KMS-11 (cell line): Measurements from ENCODE around the gene PCGF6.

Source experiments
- H2AFZ ChIP-seq: fragments of 200-600 bp; sonication (generic); 2 replicates; pipeline ENCODE4 v1.6.1; 2016; ENCODE audit warnings: antibody characterized with exemption, mixed run types, low read depth
- H3K27ac ChIP-seq: fragments of 200-600 bp; sonication (generic); 2 replicates; pipeline ENCODE4 v1.6.1; 2016; ENCODE audit warnings: mild to moderate bottlenecking, mixed run types
- H3K27me3 ChIP-seq: fragments of 200-600 bp; sonication (generic); 2 replicates; pipeline ENCODE4 v1.6.1; 2017; ENCODE audit warnings: mild to moderate bottlenecking, low read depth, mixed run types, moderate library complexity; ENCODE audit not compliant: insufficient read depth
- H3K36me3 ChIP-seq: fragments of 200-600 bp; sonication (generic); 2 replicates; pipeline ENCODE4 v1.6.1; 2017; ENCODE audit warnings: mild to moderate bottlenecking, mixed run types; ENCODE audit not compliant: insufficient read depth
- H3K4me1 ChIP-seq: fragments of 200-600 bp; sonication (generic); 2 replicates; pipeline ENCODE4 v1.6.1; 2016; ENCODE audit warnings: mild to moderate bottlenecking, low read depth, mixed run types; ENCODE audit not compliant: poor library complexity, severe bottlenecking
- H3K4me2 ChIP-seq: fragments of 200-600 bp; sonication (generic); 2 replicates; pipeline ENCODE4 v1.7.0; 2016; ENCODE audit warnings: mild to moderate bottlenecking, mixed run types
- H3K4me3 ChIP-seq: fragments of 200-600 bp; sonication (generic); IDR thresholded peaks from 2 replicates; pipeline ENCODE4 v1.6.1; 2017; ENCODE audit warnings: low read depth, low read length, mixed read lengths; ENCODE audit not compliant: insufficient read depth
- H3K79me2 ChIP-seq: fragments of 200-600 bp; sonication (generic); 2 replicates; pipeline ENCODE4 v1.6.1; 2016; ENCODE audit warnings: low read depth, mixed run types; ENCODE audit not compliant: insufficient read depth
- H3K9ac ChIP-seq: fragments of 200-600 bp; sonication (generic); 2 replicates; pipeline ENCODE4 v1.6.1; 2016; ENCODE audit warnings: mild to moderate bottlenecking, mixed run types
- H4K20me1 ChIP-seq: fragments of 200-600 bp; sonication (generic); 2 replicates; pipeline ENCODE4 v1.6.1; 2016; ENCODE audit warnings: mild to moderate bottlenecking, mixed run types; ENCODE audit not compliant: insufficient read depth
- CTCF ChIP-seq: fragments of 200-600 bp; sonication (generic); conservative IDR thresholded peaks from 2 replicates; pipeline ENCODE4 v1.6.1; 2017; ENCODE audit warnings: low read depth, mild to moderate bottlenecking, antibody characterized with exemption, low read length, moderate library complexity, mixed read lengths

Gene PCGF6

GRCh38 chr10:103287992-103288391, 62.9 kb downstream of the PCGF6 start:
- Histone ChIP-seq H4K20me1 (no peaks in the 10 kb centered on the region), H3K9ac (no peak overlapping the region)

DNA sequence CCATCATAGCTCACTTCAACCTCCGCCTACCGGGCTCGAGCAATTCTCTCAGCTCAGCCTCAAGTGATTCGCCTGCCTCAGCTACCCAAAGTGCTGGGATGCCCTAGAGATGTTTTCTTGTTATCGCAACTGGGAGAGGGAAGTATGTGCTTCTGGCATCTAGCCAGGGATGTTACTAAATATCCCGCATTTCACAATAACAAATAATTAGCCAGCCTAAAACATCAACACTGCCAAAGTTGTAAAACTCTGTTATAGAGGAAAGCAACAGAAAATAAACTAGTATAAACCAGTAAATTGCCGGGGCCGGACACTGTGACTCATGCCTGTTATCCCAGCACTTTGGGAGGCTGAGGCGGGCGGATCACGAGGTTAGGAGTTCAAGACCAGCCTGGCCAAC, 66.8 kb downstream of the PCGF6 start:
- Histone ChIP-seq H3K4me2 (no peak overlapping the region), H3K79me2 (no peaks in the 10 kb centered on the region), H2AFZ (no peak overlapping the region), H3K9ac (no peak overlapping the region), H4K20me1 (no peaks in the 10 kb centered on the region), H3K4me3 (no peak overlapping the region), H3K27me3 (no peaks in the 10 kb centered on the region), H3K4me1 (no peaks in the 10 kb centered on the region), H3K36me3 (no peaks in the 10 kb centered on the region), H3K27ac (no peak overlapping the region)
- TF ChIP-seq CTCF = no peak

More at GRCh38 chr10:103287992-103288391, 62.9 kb downstream of the PCGF6 start:
- no peak overlapping the region for H3K4me3 ChIP-seq
- TF ChIP-seq CTCF = no peak
- no peaks in the 10 kb centered on the region for H3K4me1 ChIP-seq
- no peak overlapping the region for H3K4me2 ChIP-seq
- no peaks in the 10 kb centered on the region for H3K27me3 ChIP-seq
- H3K27ac ChIP-seq = no peak overlapping the region
- no peaks in the 10 kb centered on the region for H3K79me2 ChIP-seq
- no peak overlapping the region for H2AFZ ChIP-seq
- H3K36me3 ChIP-seq = no peaks in the 10 kb centered on the region

DNA sequence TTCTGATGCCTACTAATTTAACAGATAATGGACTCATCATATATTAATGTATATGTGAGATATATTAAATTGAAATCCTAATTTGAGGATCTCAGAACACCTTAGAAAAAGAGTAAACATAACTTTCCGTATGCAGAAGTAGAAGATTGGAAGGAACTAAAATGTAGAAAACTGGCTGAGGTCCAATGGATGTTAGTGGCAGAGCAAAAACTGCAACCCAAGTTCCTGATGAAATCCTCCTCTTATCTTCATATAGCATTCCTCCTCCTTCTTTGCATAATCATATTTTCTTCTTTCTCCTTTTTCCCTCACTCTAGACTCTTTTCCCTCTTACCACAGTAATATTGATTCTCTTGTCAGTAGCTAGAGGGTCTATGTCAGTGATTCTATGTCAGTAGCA, 68.0 kb downstream of the PCGF6 start:
- no peak overlapping the region for H3K27ac ChIP-seq
- no peaks in the 10 kb centered on the region for H3K36me3 ChIP-seq
- H2AFZ ChIP-seq = no peak overlapping the region
- H3K4me2 ChIP-seq = no peak overlapping the region
- H3K27me3 ChIP-seq = no peaks in the 10 kb centered on the region
- H4K20me1 ChIP-seq = no peaks in the 10 kb centered on the region
- H3K9ac ChIP-seq = no peak overlapping the region
- no peak overlapping the region for H3K4me3 ChIP-seq
- no peaks in the 10 kb centered on the region for H3K4me1 ChIP-seq
- no peaks in the 10 kb centered on the region for H3K79me2 ChIP-seq
- TF ChIP-seq CTCF = no peak

- Histone ChIP-seq H3K4me2 (no peak overlapping the region), H3K36me3 (no peaks in the 10 kb centered on the region), H4K20me1 (no peaks in the 10 kb centered on the region), H3K4me3 (no peak overlapping the region), H3K27me3 (no peaks in the 10 kb centered on the region), H3K79me2 (no peaks in the 10 kb centered on the region), H2AFZ (no peak overlapping the region), H3K27ac (no peak overlapping the region), H3K9ac (no peak overlapping the region), H3K4me1 (no peaks in the 10 kb centered on the region)
- no peak for TF ChIP-seq CTCF
Measured at GRCh38 chr10:103281753-103282152, 69.2 kb downstream of the PCGF6 start.

GRCh38 chr10:103280506-103280905, 70.4 kb downstream of the PCGF6 start:
- H3K27me3 ChIP-seq = no peaks in the 10 kb centered on the region
- no peak overlapping the region for H3K27ac ChIP-seq
- no peak overlapping the region for H3K4me3 ChIP-seq
- H3K4me1 ChIP-seq = no peaks in the 10 kb centered on the region
- H3K79me2 ChIP-seq = no peaks in the 10 kb centered on the region
- no peaks in the 10 kb centered on the region for H3K36me3 ChIP-seq
- no peaks in the 10 kb centered on the region for H4K20me1 ChIP-seq
- H3K4me2 ChIP-seq = no peak overlapping the region
- no peak overlapping the region for H3K9ac ChIP-seq
- no peak for TF ChIP-seq CTCF
- no peak overlapping the region for H2AFZ ChIP-seq
